Lung microvascular endothelial cell (primary cell): ENCODE measurements around the gene CPXM1. TPM values are rescaled to one million over a fixed set of nuclear protein-coding genes. Genes with fewer than 3 reads are reported as not detected.
"Not testable (repeated sequence)": the region's sequence is repeated elsewhere in the genome, so short reads cannot be mapped to it uniquely, and the experiment has no call there.

Source experiments
- DNase-seq, 2 donors: peaks; one replicate each; pipeline versions ENCODE4 v3.0.0 to v3.0.0-alpha.2; 2010; ENCODE audit warnings: low read depth in 2 of 2
- total RNA-seq: library from RNA; depleted of rRNA; stranded (reverse); fragments of >200 nt; gene quantifications from 2 replicates; pipeline ENCODE4 v1.2.1, GENCODE V29; 2014

CPXM1 gene
- total RNA-seq: 0.22 and 0.79 TPM in 2 replicates

GRCh38 chr20:2800521-2801285 lies at the start of gene CPXM1:
TSS of gene CPXM1 (minus strand) at chr20:2800627. CDS start at chr20:2800572, 55 bp downstream.
- DNase-seq: peak in 1 of 2 donors; percentile 32

- no peak for DNase-seq
Measured at GRCh38 chr20:2849529-2849928, 49.1 kb upstream of the CPXM1 start.

- DNase-seq: no peak
Measured at GRCh38 chr20:2847802-2848201, 47.4 kb upstream of the CPXM1 start.

GRCh38 chr20:2846698-2847097 lies 46.3 kb upstream of the CPXM1 start:
- DNase-seq: no peak

GRCh38 chr20:2845607-2846006 lies 45.2 kb upstream of the CPXM1 start:
- DNase-seq: no peak

GRCh38 chr20:2840967-2841531 lies 40.6 kb upstream of the CPXM1 start:
- DNase-seq: peak; percentile 65 to 69

- DNase-seq: peak; percentile 89 to 92
Measured at GRCh38 chr20:2840138-2840966, 39.9 kb upstream of the CPXM1 start, which contains the start of the genes PCED1A and VPS16. TSS of gene PCED1A (minus strand) at chr20:2840655. CDS start at chr20:2839912, 743 bp downstream. TSS of gene VPS16 (plus strand) at chr20:2840745. CDS start at chr20:2840775, 30 bp downstream.

GRCh38 chr20:2839732-2840137 lies 39.3 kb upstream of the CPXM1 start:
- no peak for DNase-seq

- DNase-seq: no peak
Measured at GRCh38 chr20:2838847-2839671, 38.6 kb upstream of the CPXM1 start.

GRCh38 chr20:2838170-2838797 lies 37.9 kb upstream of the CPXM1 start:
- no peak for DNase-seq

GRCh38 chr20:2837221-2837960 lies 37.0 kb upstream of the CPXM1 start:
- no peak for DNase-seq

- no peak for DNase-seq
Measured at GRCh38 chr20:2836035-2836434, 35.6 kb upstream of the CPXM1 start.

- DNase-seq: no peak
Measured at GRCh38 chr20:2835331-2835796, 34.9 kb upstream of the CPXM1 start.

- no peak for DNase-seq
Measured at GRCh38 chr20:2834401-2835110, 34.1 kb upstream of the CPXM1 start.

GRCh38 chr20:2833761-2834160 lies 33.3 kb upstream of the CPXM1 start:
- DNase-seq: no peak

- not testable (repeated sequence) for DNase-seq
Measured at GRCh38 chr20:2831206-2831605, 30.8 kb upstream of the CPXM1 start.

- DNase-seq: no peak
Measured at GRCh38 chr20:2829376-2829775, 28.9 kb upstream of the CPXM1 start.

- no peak for DNase-seq
Measured at GRCh38 chr20:2826655-2827054, 26.2 kb upstream of the CPXM1 start.

- no peak for DNase-seq
Measured at GRCh38 chr20:2825761-2826160, 25.3 kb upstream of the CPXM1 start.
